HG02610 (cell line): ENCODE measurements around the gene CPNE7.

Source experiments
- ATAC-seq: cut with Tn5 transposase; IDR thresholded peaks from one replicate; pipeline ENCODE4 v1.9.1; 2021; ENCODE audit warnings: mild to moderate bottlenecking, moderate library complexity; ENCODE audit not compliant: unreplicated experiment

CPNE7 gene

GRCh38 chr16:89602273-89602951 lies 26.9 kb downstream of the CPNE7 start:
- no peak for ATAC-seq

DNA sequence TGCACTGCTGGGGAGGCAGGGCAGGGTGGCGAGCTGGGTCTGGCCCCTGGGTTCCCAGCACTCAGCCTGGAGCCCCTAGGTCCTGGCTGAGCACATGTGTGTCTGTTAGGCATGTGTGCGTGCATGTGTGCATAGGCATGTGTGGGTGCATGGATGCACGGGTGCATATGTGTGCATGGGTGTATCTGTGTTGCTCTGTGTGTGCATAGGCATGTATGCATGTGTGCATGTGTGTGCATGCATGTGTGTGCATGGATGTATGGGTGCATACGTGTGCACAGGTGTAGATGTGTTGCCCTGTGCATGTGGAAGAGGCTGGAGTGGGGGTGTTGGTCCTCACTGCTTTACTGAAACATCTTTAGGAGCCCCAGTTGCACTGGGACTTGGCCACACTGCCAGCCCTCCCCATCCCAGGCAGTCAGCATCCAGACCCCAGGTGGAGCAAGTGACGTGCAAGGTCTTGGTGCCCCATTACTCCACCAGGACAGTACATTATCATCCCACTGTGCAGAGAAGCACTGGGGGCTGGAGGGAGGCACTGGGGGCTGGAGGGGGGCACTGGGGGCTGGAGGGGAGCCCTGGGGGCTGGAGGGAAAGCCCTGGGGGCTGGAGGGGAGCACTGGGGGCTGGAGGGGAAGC lies 27.5 kb downstream of the CPNE7 start:
- ATAC-seq: no peak

DNA sequence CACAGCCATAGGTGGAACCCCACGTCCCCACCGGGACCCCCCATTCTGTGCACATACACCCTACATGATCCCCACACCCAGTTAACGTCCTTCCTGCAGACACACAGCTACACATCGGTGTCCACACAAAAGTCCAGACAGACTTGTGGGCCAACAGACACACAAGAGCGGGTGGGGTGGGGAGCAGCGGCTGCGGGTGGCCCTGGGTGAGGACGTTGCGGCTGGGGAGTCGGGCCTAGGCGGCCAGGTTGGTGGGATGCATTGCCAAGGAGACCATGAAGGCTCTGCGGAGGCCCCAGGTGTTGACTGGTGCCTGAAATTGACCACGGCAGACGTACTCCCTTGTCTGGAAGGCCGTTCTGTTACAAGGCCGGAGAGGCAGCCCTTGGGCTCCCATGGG lies 29.2 kb downstream of the CPNE7 start:
- ATAC-seq: no peak

- no peak for ATAC-seq
Measured at GRCh38 chr16:89605186-89605970, 29.8 kb downstream of the CPNE7 start.

DNA sequence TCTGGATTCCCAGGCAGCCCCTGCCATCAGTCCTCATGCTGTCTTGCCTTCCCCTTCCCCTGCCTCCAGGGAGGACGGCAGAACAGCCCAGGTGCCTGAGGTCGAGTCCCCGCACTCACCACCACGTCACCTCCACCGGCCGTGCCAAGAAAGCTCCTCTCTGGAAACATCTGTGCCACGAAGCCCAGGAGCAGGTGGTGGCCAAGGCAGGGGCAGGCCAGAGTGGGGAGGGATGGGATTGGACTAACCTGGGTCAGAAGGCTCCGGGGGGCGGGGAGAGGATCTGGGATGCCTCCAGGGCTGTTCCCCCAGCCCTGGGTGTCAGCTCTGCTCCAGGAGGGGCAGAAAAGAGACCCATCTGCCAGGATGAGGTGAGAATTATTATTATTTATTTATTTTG lies 30.4 kb downstream of the CPNE7 start:
- no peak for ATAC-seq

- ATAC-seq: no peak
Measured at GRCh38 chr16:89607453-89607852, 31.9 kb downstream of the CPNE7 start.

GRCh38 chr16:89607937-89608740 lies 32.6 kb downstream of the CPNE7 start:
- ATAC-seq: no peak

DNA sequence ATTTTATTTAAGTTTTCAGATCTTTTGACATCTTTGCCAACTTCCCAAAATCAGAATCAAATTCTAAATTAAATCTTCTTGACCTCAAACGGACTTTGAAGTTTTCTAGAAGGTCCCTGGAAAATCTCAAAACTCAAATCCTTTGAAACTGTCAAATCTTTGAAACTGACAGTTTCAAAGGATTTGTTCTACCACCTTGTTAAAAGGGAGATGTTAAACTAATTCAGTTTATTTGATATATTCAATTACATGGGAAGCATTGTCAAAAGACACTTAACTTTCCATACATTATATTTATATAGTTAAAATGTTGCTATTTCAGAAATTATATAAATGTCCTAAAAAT lies 34.5 kb downstream of the CPNE7 start:
- no peak for ATAC-seq

- ATAC-seq: no peak
Measured at GRCh38 chr16:89612415-89613166, 37.0 kb downstream of the CPNE7 start.

DNA sequence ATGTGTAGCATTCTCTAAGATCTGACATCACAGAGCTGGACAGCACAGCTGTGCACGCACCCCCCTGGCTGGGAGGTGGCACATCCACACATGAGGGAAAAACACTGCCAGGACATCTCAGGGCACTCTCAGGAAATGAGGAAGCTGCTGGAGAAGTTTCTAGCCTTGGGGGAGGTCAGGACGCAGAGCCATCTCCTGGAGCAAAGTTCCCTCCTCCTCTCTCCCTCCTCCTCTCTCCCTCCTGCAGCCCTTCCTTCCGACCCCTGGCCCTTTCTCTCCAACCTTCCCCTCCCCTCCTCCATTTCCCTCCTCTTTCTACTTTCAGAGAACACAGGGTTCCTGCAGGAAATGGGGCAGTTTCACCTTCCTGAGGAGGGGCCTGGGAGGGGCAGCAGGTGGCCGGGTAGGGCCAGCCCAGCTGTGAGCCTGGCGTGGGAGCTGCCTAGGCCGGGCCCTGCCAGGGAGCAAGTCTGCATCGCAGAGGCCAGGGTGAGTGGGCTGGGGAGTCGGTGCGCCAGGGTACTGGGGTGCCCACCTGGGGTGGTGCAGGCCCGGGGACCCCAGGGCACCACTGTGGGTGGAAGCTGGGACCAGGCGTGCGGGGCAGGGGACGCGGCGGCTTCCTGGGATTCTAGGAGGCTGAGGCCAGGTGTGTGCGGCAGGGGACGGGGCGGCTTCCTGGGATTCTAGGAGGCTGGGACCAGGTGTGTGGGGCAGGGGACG lies 37.8 kb downstream of the CPNE7 start, which contains the start of gene DPEP1:
TSS of gene DPEP1 (plus strand) at position 412 of the 723 bp plus-strand sequence. CDS start 16,769 bp downstream, outside the sequence.
- ATAC-seq: no peak

- no peak for ATAC-seq
Measured at GRCh38 chr16:89613954-89614459, 38.4 kb downstream of the CPNE7 start.

DNA sequence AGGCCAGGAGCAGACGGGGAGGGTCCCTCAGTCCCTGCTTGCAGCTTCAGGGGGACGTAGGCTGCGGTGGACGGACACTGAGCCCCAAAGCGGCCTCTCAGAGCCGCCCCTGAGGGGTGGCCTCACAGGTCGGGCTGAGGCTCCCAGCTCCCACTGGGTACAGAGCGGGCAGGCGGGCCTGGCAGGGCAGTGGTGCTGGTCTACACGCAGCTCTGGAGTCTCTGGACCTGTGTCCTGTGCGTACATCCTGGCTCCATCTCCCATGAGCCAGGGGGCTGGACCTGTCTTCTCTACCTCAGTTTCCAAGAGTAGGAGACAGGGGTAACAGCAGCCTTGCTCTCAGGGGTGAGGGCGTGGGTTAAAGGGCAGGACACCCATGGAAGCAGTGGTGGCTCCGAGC lies 39.6 kb downstream of the CPNE7 start:
- no peak for ATAC-seq

DNA sequence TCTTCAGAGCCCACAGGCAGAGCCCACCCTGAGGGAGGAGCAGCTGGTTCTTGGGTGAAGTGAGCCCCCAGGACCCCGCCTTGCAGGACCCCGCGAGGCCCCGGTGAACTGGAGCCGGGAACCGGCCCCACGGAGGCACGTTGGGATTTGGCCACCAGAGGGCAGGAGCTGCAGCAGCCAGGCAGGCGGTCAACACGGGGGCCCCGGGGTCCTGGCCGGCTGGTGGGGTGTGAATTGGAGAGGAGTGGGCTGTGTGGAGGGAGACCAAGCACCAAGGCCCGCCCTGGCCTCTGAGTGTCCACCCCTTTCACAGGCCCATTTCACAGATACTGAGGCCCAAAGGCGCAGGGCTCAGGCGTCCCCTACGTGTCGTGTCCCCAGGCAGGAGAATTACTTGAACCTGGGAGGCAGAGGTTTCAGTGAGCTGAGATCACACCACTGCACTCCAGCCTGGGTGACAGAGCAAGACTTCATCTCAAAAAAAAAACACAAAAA lies 40.1 kb downstream of the CPNE7 start:
- no peak for ATAC-seq

DNA sequence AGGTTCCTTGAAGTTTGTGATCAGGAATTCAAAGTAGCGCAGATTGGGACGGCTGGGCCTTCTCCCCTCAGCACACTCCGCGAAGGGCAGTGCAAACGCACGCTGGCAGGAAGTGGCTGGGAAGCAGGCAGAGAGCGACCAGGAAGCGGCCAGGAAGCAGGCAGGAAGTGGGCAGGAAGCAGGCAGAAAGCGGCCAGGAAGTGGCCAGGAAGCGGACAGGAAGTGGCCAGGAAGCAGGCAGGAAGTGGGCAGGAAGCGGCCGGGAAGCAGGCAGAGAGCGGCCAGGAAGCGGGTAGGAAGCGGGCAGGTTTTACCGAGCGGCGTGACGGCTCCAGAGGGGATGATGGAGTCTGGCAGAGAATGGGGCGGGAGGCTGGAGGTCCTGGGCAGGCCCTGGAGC lies 41.1 kb downstream of the CPNE7 start:
- ATAC-seq: no peak

- ATAC-seq: no peak
Measured at GRCh38 chr16:89617036-89617435, 41.5 kb downstream of the CPNE7 start.

DNA sequence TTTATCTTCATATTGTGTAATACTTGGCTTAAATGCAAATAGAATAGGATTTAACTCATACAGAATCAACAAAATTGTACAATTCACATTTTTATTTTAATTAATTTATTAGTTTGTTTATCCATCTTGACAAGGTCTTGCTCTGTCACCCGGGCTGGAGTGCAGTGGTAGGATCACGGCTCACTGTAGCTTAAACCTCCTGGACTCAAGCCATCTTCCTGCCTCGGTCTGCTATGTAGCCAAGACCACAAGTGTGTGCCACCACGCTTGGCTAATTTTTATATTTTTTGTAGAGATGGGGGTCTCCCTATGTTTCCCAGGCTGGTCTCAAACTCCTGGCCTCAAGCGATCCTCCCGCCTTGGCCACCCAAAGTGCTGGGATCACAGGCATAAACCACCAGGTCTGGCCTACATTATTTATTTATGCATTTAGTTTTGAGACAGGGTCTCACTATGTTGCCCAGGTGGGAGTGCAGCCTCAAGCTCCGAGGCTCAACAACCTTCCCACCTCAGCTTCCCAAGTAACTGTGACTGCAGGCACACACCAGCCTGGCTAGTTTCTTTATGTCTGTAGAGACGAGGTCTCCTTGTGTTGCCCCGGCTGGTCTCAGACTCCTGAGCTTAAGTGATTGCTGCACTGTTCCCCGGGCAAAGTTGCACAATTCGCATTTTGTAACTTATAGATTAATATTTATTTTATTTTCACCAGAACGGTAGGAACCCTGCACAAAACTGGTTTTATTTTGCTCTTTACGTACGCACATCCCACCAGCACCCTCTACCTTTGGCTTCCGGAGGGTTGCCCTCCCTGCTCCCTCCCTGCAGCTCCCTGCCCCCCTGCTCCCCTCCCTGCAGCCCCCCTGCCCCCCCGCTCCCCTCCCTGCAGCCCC lies 42.8 kb downstream of the CPNE7 start:
- no peak for ATAC-seq

DNA sequence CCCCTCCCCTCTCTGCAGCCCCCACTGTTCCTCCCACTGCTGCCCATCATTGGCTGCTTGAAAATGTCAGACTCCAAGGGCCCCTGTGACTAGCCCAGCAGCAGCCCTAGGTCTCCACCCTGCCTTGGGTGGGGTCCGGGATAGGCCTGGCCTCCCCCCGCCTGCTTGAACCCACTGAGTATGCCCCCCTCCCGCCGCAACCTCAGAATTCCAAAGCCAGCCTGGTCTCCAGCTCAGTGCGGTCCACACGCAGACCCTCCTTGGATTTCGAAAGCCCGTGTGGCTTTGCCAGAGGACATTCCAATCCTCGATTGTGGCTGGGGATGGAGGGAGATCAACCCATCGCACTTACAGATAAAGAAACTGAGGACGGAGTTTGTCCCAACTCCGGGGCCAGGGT lies 44.3 kb downstream of the CPNE7 start:
- ATAC-seq: no peak

GRCh38 chr16:89620406-89620841 lies 44.9 kb downstream of the CPNE7 start:
- ATAC-seq: no peak
